SK-N-SH (cell line): ENCODE measurements around the gene DACH1. TPM values are rescaled to one million over a fixed set of nuclear protein-coding genes. Genes with fewer than 3 reads are reported as not detected.

Experiments used
- CTCF ChIA-PET: fragments of 300-600, 350-600 bp; formaldehyde crosslinking; extraction: SDS; loops from one replicate; lab custom pipeline; 2021; lab: Yijun Ruan, JAX
- POLR2A ChIA-PET: fragments of 350-600 bp; sonication (Branson Sonifier 250); formaldehyde crosslinking; extraction: SDS; loops from one replicate; lab custom pipeline; 2020; ENCODE audit warnings: antibody characterized with exemption, inconsistent platforms; lab: Yijun Ruan, JAX
- DNase-seq: peaks from one replicate; pipeline ENCODE4 v3.0.0; 2012
- H2AFZ ChIP-seq: fragments of 200-600 bp; sonication (generic); 2 replicates; pipeline ENCODE4 v1.8.1; 2016; ENCODE audit warnings: antibody characterized with exemption, mild to moderate bottlenecking, low read depth
- H3F3A ChIP-seq: fragments of 200-600 bp; sonication (generic); replicated peaks from 2 replicates; pipeline ENCODE3; 2016; ENCODE audit warnings: antibody characterized with exemption, mild to moderate bottlenecking; ENCODE audit not compliant: insufficient read depth
- H3K27ac ChIP-seq, 2 experiments: fragments of 200-500 bp in 1 of 2; fragments of 200-600 bp in 1 of 2; sonication (Bioruptor generic) in 1 of 2; sonication (generic), shearing (Covaris generic) in 1 of 2; 2 replicates each; pipeline versions ENCODE4 v1.5.1 to v1.6.1; 2014 to 2016; ENCODE audit warnings: low read depth in 2 of 2, inconsistent platforms in 1 of 2, low read length in 1 of 2, mild to moderate bottlenecking in 1 of 2, mixed read lengths in 1 of 2
- H3K27me3 ChIP-seq: fragments of 200-600 bp; sonication (generic), shearing (Covaris generic); 2 replicates; pipeline ENCODE4 v1.6.1; 2016; ENCODE audit warnings: mixed run types; ENCODE audit not compliant: insufficient read depth
- H3K36me3 ChIP-seq, 2 experiments: fragments of 200-500 bp in 1 of 2; fragments of 200-600 bp in 1 of 2; sonication (Bioruptor generic) in 1 of 2; sonication (generic) in 1 of 2; replicated peaks in 1 of 2; 2 replicates each; pipeline versions ENCODE3 to v1.5.1; 2014 to 2016; ENCODE audit warnings: low read length in 1 of 2, mild to moderate bottlenecking in 1 of 2; ENCODE audit not compliant: insufficient read depth in 2 of 2, control insufficient read depth in 1 of 2
- H3K4me1 ChIP-seq, 2 experiments: fragments of 200-500 bp in 1 of 2; fragments of 200-600 bp in 1 of 2; sonication (Bioruptor generic) in 1 of 2; sonication (generic), shearing (Covaris generic) in 1 of 2; 2 replicates each; pipeline versions ENCODE4 v1.5.1 to v1.6.1; 2014 to 2016; ENCODE audit warnings: low read depth in 1 of 2, low read length in 1 of 2, mixed run types in 1 of 2; ENCODE audit not compliant: insufficient read depth in 2 of 2, control insufficient read depth in 1 of 2
- H3K4me2 ChIP-seq: fragments of 200-600 bp; sonication (generic), shearing (Covaris generic); 2 replicates; pipeline ENCODE4 v1.6.1; 2017; ENCODE audit warnings: mixed run types
- H3K4me3 ChIP-seq, 2 experiments: fragments of 200-500 bp in 1 of 2; fragments of 200-600 bp in 1 of 2; sonication (Bioruptor generic) in 1 of 2; sonication (generic), shearing (Covaris generic) in 1 of 2; 2 replicates each; pipeline versions ENCODE4 v1.5.1 to v1.8.1; 2014 to 2016; ENCODE audit warnings: low read depth in 2 of 2, inconsistent platforms in 1 of 2, low read length in 1 of 2, mild to moderate bottlenecking in 1 of 2, mixed read lengths in 1 of 2, moderate library complexity in 1 of 2
- H3K79me2 ChIP-seq: fragments of 200-600 bp; sonication (generic); 2 replicates; pipeline ENCODE4 v1.8.1; 2017; ENCODE audit warnings: mild to moderate bottlenecking; ENCODE audit not compliant: insufficient read depth
- H3K9ac ChIP-seq: fragments of 200-600 bp; sonication (generic); 2 replicates; pipeline ENCODE4 v1.6.1; 2017; ENCODE audit warnings: mixed run types
- H3K9me2 ChIP-seq: fragments of 200-600 bp; sonication (generic); 2 replicates; pipeline ENCODE4 v1.6.1; 2017; ENCODE audit warnings: mixed run types
- H3K9me3 ChIP-seq: fragments of 200-600 bp; sonication (generic); 2 replicates; pipeline ENCODE4 v1.6.1; 2017; ENCODE audit warnings: mixed run types, mild to moderate bottlenecking, moderate library complexity
- H4K20me1 ChIP-seq: fragments of 200-600 bp; sonication (generic); 2 replicates; pipeline ENCODE4 v1.6.1; 2017; ENCODE audit warnings: mild to moderate bottlenecking, mixed run types; ENCODE audit not compliant: insufficient read depth
- EP300 ChIP-seq, 2 experiments: IDR thresholded peaks; 2 replicates each; pipeline versions ENCODE4 v1.4.0 to v1.6.1; 2012; ENCODE audit warnings: borderline replicate concordance in 1 of 2, low read depth in 1 of 2, low read length in 1 of 2
- EZH2phosphoT487 ChIP-seq: fragments of 200-600 bp; sonication (generic); IDR thresholded peaks from 2 replicates; pipeline ENCODE4 v1.6.1; 2017; ENCODE audit warnings: low read depth, mixed run types, mild to moderate bottlenecking, antibody characterized with exemption, moderate library complexity, borderline replicate concordance
- FOSL2 ChIP-seq: IDR thresholded peaks from 2 replicates; pipeline ENCODE4 v1.4.0; 2012; ENCODE audit warnings: low read depth, mild to moderate bottlenecking, moderate library complexity, borderline replicate concordance
- FOXJ3 ChIP-seq: sonication (generic); formaldehyde crosslinking; IDR thresholded peaks from 2 replicates; pipeline ENCODE4 v1.5.1; 2020; ENCODE audit warnings: mild to moderate bottlenecking, missing genetic modification reagents
- GABPA ChIP-seq: IDR thresholded peaks from 2 replicates; pipeline ENCODE4 v1.4.0; 2012; ENCODE audit warnings: low read depth, mild to moderate bottlenecking
- MXI1 ChIP-seq: IDR thresholded peaks from 2 replicates; pipeline ENCODE4 v1.6.1; 2012; ENCODE audit warnings: mild to moderate bottlenecking, low read depth, low read length, improper control_type of control experiment
- NFIC ChIP-seq: IDR thresholded peaks from 2 replicates; pipeline ENCODE4 v1.4.0; 2012; ENCODE audit warnings: borderline replicate concordance
- POLR2AphosphoS5 ChIP-seq: IDR thresholded peaks from 2 replicates; pipeline ENCODE4 v1.6.1; 2012; ENCODE audit warnings: low read depth, low read length
- RCOR1 ChIP-seq: fragments of 150-350 bp; IDR thresholded peaks from 2 replicates; pipeline ENCODE4 v1.6.1; 2017; ENCODE audit warnings: antibody characterized with exemption, low read length
- RFX5 ChIP-seq: IDR thresholded peaks from 2 replicates; pipeline ENCODE4 v1.6.1; 2012; ENCODE audit warnings: mild to moderate bottlenecking, improper control_type of control experiment, low read length
- RXRA ChIP-seq: IDR thresholded peaks from 2 replicates; pipeline ENCODE4 v1.4.0; 2012; ENCODE audit warnings: low read depth, mild to moderate bottlenecking, borderline replicate concordance
- SIN3A ChIP-seq: IDR thresholded peaks from 2 replicates; pipeline ENCODE4 v1.6.1; 2012; ENCODE audit warnings: low read depth, mild to moderate bottlenecking, low read length, moderate library complexity, borderline replicate concordance
- SMC3 ChIP-seq: IDR thresholded peaks from 2 replicates; pipeline ENCODE4 v1.6.1; 2012; ENCODE audit warnings: low read depth, low read length, improper control_type of control experiment
- TCF12 ChIP-seq: IDR thresholded peaks from 2 replicates; pipeline ENCODE4 v1.4.0; 2012
- WGBS: methylation state at CpG from one replicate; pipeline ENCODE4 v1.1.6; 2017; ENCODE audit warnings: low lambda C conversion rate; 5-methylcytosine and 5-hydroxymethylcytosine counted together
- polyA plus RNA-seq, 3 experiments: library from polyadenylated mRNA; depleted of rRNA; stranded (reverse); fragments of >200 nt; gene quantifications; 2 replicates each; pipeline ENCODE4 v1.2.3, GENCODE V29; 2012
- TF ChIP-seq, protein P1 (sequence below): IDR thresholded peaks from 2 replicates; pipeline ENCODE4 v1.6.1; 2012; ENCODE audit warnings: mild to moderate bottlenecking, low read depth, low read length, moderate library complexity
- TF ChIP-seq, protein P2 (sequence below): IDR thresholded peaks from 2 replicates; pipeline ENCODE4 v1.4.0; 2012; ENCODE audit warnings: low read depth
- TF ChIP-seq, protein P3 (sequence below): fragments of 200-600 bp; sonication (generic); IDR thresholded peaks from 2 replicates; pipeline ENCODE4 v1.6.1; 2017; ENCODE audit warnings: antibody characterized with exemption, mild to moderate bottlenecking, moderate library complexity

Gene DACH1
- polyA plus RNA-seq, 1 of the 3 experiments (the other 2 are of a cell fraction), result 0.21 TPM

DNA sequence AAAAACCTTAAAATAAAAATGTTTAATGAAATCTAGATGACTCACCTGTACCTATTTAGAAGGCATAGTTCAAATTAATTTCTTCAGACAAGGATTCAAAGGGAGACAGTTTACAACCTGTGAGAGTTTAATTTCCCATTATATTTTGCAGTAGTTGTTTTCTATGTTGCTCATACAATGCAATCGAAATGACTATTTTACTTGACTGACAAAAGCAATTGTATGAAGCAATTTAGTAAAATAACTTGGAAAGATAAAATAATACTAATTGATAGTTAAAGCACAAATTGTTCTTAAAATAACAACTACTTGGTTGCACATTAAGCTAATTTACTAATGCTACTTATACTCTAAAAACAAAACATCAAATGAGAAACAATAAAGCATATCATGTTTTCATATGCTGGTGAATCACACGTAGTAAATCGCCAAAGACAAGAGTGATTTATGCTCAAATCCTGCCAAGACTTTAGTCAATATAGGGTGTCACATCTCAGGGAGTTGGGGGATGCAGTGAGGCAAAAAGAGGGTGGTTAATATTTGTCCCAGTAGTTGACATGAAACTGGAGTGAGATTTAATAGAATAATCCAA is 6.4 kb downstream of the DACH1 start:
- 0 out of 2 replicates have a peak, but pooled peaks cover 8% of the 10 kb centered on the region for H3K27me3 ChIP-seq
- H3K4me2 ChIP-seq, result no peak overlapping the region
- no peaks in the 10 kb centered on the region for H3K9me2 ChIP-seq
- peak overlapping the region in 1 of 2 experiments; percentile 14; a peak in 1 of 4 replicates for H3K27ac ChIP-seq
- no peak for DNase-seq
- H3F3A ChIP-seq, result peaks cover 11% of the 10 kb centered on the region
- no peaks in the 10 kb centered on the region for H3K9me3 ChIP-seq
- POLR2A ChIA-PET, result no interaction called here
- 55% methylated on average over 3 of the region's 3 CpGs for WGBS
- CTCF ChIA-PET, result interaction anchor here (0.6 to 1.3 kb wide), 2 partner anchors 11 to 18 kb away, joined by 3 read pairs; no protein-coding TSS in a partner anchor
- peaks cover 0 to 2% of the 10 kb centered on the region in 2 experiments; a peak in 2 of 4 replicates for H3K4me1 ChIP-seq
- H3K79me2 ChIP-seq, result no peaks in the 10 kb centered on the region
- no peak overlapping the region for H3K4me3 ChIP-seq
- H3K36me3 ChIP-seq, result no peaks in the 10 kb centered on the region
- no peaks in the 10 kb centered on the region for H4K20me1 ChIP-seq
- no peak overlapping the region; the same call in 1 of the 2 replicates for H2AFZ ChIP-seq
- no peak overlapping the region for H3K9ac ChIP-seq
- TF ChIP-seq FOSL2, result no peak
- TF ChIP-seq TCF12, result no peak
- TF ChIP-seq RXRA, result no peak
- no peak for TF ChIP-seq RFX5
- TF ChIP-seq SIN3A, result no peak

DNA sequence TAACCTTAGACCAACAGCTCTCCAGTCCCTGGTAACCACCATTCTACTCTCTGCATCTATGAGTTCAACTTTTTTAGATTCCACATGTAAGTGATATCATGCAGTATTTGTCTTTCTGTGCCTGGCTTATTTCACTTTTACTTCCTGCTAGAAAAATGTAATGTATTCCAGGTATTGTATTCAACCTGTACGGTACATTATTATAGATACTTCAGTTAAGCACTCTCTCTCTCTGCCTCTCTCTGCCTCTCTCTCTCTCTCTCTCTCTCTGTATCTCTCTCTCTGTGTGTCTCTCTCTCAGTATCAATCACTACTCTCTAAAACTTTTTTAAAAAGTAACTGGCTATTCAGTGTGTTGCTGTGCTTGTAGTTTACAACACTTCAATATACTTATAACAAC is 8.4 kb downstream of the DACH1 start:
- H3K9ac ChIP-seq, result no peak overlapping the region
- H3K4me2 ChIP-seq, result no peak overlapping the region
- H3F3A ChIP-seq, result peaks cover 11% of the 10 kb centered on the region
- DNase-seq, result no peak
- H3K27ac ChIP-seq, result no peak overlapping the region
- ChIA-PET CTCF (no interaction called here), POLR2A (no interaction called here)
- peaks cover 0 to 4% of the 10 kb centered on the region in 2 experiments; a peak in 2 of 4 replicates for H3K4me1 ChIP-seq
- 79% methylated on average over 1 of the region's 1 CpG for WGBS
- no peak overlapping the region for H3K4me3 ChIP-seq
- no peaks in the 10 kb centered on the region for H3K9me2 ChIP-seq
- no peaks in the 10 kb centered on the region for H3K36me3 ChIP-seq
- no peak overlapping the region for H2AFZ ChIP-seq
- H3K9me3 ChIP-seq, result no peaks in the 10 kb centered on the region
- H3K79me2 ChIP-seq, result no peaks in the 10 kb centered on the region
- no peaks in the 10 kb centered on the region for H3K27me3 ChIP-seq
- H4K20me1 ChIP-seq, result no peaks in the 10 kb centered on the region
- TF ChIP-seq SMC3, result no peak
- TF ChIP-seq, protein P1, sequence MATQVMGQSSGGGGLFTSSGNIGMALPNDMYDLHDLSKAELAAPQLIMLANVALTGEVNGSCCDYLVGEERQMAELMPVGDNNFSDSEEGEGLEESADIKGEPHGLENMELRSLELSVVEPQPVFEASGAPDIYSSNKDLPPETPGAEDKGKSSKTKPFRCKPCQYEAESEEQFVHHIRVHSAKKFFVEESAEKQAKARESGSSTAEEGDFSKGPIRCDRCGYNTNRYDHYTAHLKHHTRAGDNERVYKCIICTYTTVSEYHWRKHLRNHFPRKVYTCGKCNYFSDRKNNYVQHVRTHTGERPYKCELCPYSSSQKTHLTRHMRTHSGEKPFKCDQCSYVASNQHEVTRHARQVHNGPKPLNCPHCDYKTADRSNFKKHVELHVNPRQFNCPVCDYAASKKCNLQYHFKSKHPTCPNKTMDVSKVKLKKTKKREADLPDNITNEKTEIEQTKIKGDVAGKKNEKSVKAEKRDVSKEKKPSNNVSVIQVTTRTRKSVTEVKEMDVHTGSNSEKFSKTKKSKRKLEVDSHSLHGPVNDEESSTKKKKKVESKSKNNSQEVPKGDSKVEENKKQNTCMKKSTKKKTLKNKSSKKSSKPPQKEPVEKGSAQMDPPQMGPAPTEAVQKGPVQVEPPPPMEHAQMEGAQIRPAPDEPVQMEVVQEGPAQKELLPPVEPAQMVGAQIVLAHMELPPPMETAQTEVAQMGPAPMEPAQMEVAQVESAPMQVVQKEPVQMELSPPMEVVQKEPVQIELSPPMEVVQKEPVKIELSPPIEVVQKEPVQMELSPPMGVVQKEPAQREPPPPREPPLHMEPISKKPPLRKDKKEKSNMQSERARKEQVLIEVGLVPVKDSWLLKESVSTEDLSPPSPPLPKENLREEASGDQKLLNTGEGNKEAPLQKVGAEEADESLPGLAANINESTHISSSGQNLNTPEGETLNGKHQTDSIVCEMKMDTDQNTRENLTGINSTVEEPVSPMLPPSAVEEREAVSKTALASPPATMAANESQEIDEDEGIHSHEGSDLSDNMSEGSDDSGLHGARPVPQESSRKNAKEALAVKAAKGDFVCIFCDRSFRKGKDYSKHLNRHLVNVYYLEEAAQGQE, result no peak
- TF ChIP-seq EZH2phosphoT487, result no peak
- no peak for TF ChIP-seq FOXJ3 (CRISPR knock-in tag)
- no peak for TF ChIP-seq GABPA
- TF ChIP-seq EP300 (IDR thresholded peaks at IDR 0.05; ENCODE audit: borderline replicate concordance in 1 of 2, low read depth in 1 of 2, low read length in 1 of 2), result no peak
- no peak for TF ChIP-seq NFIC
- TF ChIP-seq, protein P2, sequence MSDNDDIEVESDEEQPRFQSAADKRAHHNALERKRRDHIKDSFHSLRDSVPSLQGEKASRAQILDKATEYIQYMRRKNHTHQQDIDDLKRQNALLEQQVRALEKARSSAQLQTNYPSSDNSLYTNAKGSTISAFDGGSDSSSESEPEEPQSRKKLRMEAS, result no peak
- TF ChIP-seq POLR2AphosphoS5, result no peak
- TF ChIP-seq RCOR1, result no peak
- no peak for TF ChIP-seq RXRA
- TF ChIP-seq SIN3A, result no peak
- no peak for TF ChIP-seq MXI1
- no peak for TF ChIP-seq RFX5
- TF ChIP-seq, protein P3, sequence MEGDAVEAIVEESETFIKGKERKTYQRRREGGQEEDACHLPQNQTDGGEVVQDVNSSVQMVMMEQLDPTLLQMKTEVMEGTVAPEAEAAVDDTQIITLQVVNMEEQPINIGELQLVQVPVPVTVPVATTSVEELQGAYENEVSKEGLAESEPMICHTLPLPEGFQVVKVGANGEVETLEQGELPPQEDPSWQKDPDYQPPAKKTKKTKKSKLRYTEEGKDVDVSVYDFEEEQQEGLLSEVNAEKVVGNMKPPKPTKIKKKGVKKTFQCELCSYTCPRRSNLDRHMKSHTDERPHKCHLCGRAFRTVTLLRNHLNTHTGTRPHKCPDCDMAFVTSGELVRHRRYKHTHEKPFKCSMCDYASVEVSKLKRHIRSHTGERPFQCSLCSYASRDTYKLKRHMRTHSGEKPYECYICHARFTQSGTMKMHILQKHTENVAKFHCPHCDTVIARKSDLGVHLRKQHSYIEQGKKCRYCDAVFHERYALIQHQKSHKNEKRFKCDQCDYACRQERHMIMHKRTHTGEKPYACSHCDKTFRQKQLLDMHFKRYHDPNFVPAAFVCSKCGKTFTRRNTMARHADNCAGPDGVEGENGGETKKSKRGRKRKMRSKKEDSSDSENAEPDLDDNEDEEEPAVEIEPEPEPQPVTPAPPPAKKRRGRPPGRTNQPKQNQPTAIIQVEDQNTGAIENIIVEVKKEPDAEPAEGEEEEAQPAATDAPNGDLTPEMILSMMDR, result no peak
